Skin epidermis (tissue), 12 donors: Measurements from ENCODE around the gene EPB41L4A.
A peak's percentile ranks its signal among the peaks of the same experiment; 100 is the strongest.

Experiments
- H3K27ac ChIP-seq, 21 experiments: fragments of 200-600 bp; sonication (generic) in 11 of 21; one replicate each; pipeline ENCODE4 v1.5.0; 2020; ENCODE audit warnings: mild to moderate bottlenecking in 3 of 21, inconsistent platforms in 2 of 21, moderate library complexity in 2 of 21
- H3K4me3 ChIP-seq, 7 experiments: fragments of 200-600 bp; sonication (generic) in 2 of 7; one replicate each; pipeline ENCODE4 v1.5.0; 2020; ENCODE audit warnings: inconsistent platforms in 2 of 7, mild to moderate bottlenecking in 2 of 7, moderate library complexity in 1 of 7

The EPB41L4A gene

DNA sequence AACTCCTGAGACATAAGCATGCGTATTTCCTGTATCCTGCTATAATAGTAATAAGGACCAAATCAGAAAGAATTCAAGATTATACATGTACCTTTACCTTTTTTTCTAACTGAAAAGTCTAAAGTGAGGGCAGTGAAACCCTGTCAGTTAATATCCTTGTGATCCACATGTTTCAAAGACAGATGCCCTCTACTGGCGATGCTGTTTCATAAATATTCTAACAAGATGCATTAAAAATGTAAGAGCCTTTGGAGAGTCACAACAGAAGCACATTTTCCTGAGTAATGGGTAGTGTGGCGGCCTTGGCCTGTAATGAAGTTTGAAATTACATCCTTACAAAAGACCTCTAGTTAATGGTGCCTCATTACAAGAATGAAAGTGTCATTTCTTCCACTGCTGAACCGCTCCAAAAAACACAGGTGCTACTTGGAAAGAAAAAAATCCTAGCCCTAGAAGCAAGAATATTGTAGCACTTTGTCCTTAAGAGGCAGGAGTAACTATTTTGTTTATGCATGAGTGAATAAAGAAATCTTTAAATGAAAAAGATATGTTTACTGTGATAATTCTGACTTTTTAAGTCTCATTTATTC lies 232.6 kb downstream of the EPB41L4A start:
- no peak overlapping the region for H3K27ac ChIP-seq
- no peak overlapping the region for H3K4me3 ChIP-seq

DNA sequence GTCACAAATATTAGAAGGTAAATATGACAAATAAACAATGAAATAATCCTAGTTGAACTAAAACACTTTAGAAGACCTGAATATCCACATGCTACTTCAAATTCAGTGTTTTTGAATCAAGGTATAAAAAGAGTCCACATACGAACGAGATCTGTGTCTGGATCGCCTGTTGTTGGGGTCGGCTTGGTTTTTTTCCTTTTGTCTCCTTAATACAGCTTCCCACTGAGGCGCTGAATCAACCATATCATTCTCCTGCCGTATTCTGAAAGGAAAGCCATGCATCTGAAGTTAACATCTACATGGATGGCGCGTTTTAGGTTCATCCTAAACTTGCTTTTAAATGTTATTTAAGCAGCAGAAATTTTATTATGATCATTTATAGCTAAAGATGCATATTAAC lies 235.2 kb downstream of the EPB41L4A start:
- Histone ChIP-seq H3K27ac (no peak overlapping the region), H3K4me3 (no peak overlapping the region)

DNA sequence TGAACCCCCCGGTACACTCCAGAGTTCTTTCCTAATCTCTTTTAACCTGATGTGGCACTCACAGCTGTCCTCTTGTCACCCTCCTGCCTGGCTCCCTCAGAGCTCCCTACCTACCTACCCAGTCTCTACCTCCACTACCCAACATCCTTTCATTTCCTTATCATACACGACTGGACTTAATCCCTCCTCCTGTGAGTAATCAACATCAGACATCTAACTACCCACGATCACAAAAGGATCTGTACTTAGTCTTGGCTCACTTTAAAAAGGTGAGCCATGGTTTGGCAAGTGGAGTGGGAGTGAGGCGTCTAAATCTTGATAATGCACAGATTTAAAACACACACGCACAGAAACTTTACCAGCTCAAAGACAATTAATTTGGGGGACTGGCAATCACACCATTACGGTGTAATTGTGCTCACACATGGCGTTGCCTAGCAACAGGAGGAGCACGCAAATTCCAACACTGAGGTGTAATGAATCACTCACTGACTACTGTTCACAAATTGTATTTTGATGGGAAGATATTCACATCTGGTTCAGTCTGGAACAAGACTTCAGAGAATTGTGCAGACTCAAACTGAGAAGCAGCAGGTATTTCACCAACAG lies 235.9 kb downstream of the EPB41L4A start:
- peak overlapping the region in 2 of 21 experiments; percentile 17 to 52 for H3K27ac ChIP-seq
- no peak overlapping the region for H3K4me3 ChIP-seq

DNA sequence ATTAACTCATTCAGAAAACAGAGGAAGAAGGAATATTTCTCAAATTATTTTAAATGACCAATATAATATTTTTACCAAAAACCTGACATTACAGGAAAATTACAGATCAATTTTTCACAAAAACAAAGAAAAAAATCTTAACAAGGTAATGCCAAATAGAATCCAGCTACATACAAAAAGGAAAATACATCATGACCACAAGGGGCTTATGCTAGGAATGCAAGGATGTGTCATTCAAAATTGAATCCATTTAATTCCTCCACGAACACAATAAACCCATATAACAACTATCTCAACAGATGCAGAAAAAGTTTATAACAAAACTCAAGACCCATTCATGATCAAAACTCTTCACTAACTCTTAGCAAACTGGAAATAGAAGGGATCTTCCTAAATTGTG lies 239.8 kb downstream of the EPB41L4A start:
- no peak overlapping the region for H3K4me3 ChIP-seq
- no peak overlapping the region for H3K27ac ChIP-seq

DNA sequence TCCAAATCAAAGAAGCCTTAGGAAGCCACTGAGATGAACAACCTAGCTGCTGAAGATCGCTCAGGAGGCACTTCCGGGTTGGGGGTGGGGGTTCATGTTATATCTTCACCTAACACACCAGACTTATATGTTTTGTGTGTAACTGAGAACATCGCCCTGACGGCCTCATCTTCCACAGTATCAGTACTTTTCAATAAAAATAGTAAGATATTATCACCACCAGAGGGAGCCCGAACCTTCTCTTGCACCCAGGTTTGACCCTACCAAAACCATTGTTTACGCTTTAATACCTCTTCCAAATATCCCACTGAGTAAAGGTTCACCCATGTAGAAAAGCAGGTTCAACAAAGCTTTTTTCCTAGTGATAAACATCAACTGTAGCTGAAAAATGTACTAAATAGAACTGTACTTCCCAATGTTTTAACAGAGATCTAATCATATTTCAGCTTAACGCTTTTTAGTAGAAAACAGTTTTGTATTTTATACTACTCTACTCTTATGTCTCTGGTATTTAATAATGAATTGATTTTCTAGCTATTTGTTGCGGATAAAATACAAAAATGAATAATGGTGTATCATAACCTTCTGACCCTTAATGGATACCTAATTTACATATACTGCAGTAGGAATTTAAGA lies 244.0 kb downstream of the EPB41L4A start:
- no peak overlapping the region for H3K27ac ChIP-seq
- H3K4me3 ChIP-seq: no peak overlapping the region

DNA sequence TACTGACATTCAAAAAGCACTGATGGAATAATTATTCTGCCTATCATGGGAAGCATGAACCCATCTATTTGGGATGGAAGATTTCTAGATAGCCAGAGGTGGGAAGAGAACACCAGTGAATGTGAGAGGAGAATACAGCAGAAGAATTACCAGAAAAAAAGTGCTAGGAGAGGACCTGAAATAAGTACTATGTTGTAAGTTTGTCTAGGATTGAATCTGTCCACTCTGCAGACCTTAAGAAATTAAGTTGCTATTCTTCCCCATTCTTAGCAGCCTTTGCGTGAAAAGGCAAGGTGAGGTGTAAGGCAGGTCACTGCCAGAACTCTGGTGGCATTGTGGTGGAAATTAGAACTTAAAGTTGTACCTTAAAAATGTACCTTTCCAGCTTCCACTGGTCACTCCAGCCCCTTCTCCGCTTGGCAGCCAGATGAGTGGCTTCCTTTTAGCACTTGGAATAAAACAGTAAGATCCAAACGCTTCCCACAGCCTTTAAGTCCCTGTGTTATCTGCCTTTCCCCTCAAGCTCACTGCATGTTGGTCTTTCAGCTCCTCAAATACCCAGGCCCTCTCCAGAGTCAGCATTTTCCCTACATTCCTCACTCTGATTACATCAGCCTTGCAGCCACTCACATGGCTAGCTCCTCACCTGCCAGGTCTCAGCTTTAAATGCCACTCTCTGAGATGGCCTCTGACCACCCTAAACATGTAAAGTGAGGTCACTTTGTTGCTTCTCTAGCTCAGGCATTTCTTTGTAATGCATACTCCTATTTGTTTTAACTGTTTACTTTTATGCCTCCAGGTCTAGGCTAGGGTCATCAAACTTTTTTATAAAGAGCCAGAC lies 253.0 kb downstream of the EPB41L4A start:
- no peak overlapping the region for H3K27ac ChIP-seq

DNA sequence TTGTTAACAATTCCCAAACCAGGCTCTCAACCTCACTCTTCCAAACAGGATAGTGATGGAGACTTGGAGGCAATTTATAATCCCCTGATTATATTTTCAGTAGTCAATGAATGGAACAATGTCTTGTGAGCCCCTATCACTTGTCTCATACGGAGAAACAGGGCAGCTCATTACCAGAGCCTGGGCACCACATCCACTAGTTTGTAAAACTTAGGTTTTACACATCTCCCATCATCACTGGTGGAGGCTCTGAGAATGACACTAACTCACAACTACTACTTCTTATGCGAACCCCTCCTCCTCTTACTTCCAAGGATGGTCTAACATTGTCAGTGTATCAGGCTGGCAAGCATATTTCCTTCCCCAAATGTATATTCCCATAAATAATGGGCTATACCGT lies 253.7 kb downstream of the EPB41L4A start:
- Histone ChIP-seq H3K27ac (no peak overlapping the region), H3K4me3 (no peak overlapping the region)

More for the DNA sequence above, 253.0 kb downstream of the EPB41L4A start:
- H3K4me3 ChIP-seq: no peak overlapping the region

DNA sequence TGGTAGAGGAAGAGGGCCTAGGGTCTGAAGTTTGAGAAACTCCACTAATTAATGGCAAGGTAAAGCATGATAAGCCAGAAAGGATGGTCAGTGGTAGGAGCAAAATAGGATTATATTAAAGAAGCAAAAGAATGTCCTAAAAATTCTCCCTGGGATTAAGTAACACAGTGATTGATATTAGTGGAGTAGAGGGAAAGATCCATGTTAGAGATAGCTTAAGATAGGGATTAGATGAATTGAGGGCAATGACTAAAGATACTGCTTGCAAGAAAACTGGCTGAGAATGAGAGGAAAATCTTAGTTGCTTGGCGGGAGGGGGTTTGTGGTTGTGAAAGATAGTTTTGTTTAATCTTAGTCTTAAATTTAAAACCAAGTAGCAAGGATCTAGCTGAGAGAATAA lies 255.6 kb downstream of the EPB41L4A start:
- H3K27ac ChIP-seq: no peak overlapping the region
- no peak overlapping the region for H3K4me3 ChIP-seq

DNA sequence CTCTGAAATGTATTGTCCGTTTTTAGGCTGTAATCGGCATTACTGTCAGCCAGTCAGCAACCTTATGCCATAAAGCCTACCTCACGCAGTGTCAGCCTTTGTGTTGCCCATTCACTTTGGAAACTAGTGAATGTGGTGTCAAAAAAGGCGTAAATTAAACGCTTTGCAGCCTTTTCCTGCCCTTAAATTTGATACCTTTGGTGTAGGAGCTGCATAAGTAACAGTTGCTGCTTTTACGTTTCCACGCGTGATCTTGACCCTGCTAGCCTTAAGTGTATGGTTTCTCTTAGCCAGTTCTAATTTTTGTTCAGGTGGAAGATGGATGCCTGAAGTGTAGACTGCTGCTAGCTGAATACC lies 257.7 kb downstream of the EPB41L4A start:
- H3K27ac ChIP-seq: peak overlapping the region in 19 of 21 experiments; percentile 79 to 94 (median 88)
- H3K4me3 ChIP-seq: peak overlapping the region; percentile 63 to 94 (median 81)

DNA sequence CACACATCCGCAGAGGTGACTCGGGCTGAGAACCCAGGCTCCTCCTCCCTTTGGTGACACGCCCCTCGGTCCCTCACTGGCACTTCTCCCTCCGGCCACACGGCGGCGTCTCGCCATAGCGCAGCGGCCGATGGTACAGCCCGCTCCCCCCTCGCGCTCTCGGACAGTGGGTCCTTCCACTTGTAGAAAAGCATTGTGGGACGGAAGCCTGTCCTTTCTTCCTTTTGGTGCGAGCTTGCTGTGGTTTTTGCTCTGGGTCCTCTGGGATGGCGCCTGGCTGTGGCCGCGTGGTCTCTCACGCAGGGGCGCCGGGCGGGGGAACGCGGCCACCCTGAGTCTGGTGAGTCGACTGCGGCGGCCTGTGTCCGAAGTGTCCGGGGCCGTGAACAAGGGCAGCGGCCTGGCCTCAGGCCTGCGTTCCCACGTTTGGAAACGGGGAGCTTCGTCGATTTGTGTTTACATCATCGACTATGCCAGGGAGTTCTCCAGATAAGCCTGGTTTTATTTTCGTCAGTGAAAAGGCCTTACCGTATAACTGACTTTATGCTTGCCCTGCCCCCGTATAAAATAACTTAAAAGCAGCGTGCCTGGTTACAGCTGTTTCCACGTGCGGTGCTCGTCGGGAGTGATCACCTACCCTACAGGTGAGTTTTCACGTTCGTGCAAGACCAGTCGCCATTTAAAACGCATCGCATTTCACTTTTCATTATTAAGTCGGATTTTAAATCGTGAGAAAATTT lies 258.3 kb downstream of the EPB41L4A start:
- H3K4me3 ChIP-seq: peak overlapping the region; percentile 63 to 94 (median 81)
- H3K27ac ChIP-seq: peak overlapping the region; percentile 57 to 94 (median 88)

DNA sequence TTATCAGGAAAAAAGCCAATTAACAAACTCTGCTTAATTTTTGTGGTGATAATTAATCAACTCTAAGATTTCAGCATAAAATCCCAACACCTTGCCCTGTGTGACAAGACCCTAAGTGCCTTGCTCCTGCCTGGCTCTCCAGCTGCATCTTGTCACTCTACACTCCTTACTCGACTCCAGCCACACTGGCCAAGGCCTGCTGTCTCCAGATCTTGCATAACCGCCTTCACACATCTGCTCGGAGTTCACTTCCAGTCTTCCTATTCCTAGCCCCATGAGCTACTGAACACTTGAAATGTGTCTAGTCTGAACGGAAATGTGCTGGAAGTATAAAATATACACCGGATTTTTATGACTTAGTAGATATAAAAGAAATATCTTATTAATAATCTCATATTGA lies 259.6 kb downstream of the EPB41L4A start:
- Histone ChIP-seq H3K27ac (no peak overlapping the region), H3K4me3 (no peak overlapping the region)

DNA sequence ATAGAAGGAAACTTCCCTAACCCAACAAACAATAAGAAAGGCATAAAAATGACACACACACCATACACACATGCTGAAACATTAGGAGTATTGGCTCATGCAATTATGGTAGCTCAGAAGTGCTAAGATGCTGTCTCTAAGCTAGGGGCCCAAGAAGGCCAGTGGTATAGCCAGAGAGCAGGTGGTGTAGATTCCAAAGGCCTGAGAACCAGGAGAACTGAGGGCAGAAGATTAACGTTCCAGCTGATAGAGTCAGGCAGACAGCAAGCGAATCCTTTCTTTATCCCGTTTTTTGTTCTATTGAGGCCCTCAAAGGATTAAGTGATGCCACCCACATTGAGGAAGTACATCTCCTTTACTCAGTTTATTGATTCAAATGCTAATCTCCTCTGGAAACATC lies 262.9 kb downstream of the EPB41L4A start:
- Histone ChIP-seq H3K27ac (no peak overlapping the region), H3K4me3 (no peak overlapping the region)

DNA sequence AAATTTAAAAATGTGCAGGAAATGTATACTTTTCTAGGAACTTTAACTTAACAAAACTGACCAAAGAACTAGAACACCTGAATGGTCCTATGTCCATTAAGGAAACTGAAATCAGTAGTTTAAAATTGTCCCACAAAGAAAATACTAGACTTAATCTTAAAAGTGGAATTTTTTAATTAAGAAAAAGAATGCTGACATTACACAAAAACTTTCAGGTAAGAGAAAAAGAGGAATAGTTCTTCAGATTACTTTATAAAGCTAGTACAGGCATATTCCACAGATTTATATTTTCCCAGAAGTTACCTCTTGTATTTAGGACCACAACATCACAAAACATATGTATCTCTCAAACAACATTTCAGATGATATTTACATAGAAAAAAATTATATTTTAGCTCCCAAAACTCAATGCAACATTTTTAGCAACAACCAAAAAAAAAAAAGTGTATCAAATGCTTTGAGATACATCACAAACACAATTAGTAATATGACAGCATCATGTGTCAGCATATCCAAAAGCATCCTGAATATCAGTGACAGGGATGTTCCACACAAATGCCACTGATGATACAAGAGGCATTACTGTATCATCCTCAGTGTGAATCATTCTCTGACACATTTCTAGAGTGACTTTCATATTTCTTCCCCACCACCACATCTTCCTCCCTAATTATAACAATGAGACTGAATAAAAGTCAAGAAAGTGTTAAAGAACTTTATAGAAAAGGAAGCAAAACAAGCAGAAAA lies 264.0 kb downstream of the EPB41L4A start:
- Histone ChIP-seq H3K4me3 (no peak overlapping the region), H3K27ac (no peak overlapping the region)

DNA sequence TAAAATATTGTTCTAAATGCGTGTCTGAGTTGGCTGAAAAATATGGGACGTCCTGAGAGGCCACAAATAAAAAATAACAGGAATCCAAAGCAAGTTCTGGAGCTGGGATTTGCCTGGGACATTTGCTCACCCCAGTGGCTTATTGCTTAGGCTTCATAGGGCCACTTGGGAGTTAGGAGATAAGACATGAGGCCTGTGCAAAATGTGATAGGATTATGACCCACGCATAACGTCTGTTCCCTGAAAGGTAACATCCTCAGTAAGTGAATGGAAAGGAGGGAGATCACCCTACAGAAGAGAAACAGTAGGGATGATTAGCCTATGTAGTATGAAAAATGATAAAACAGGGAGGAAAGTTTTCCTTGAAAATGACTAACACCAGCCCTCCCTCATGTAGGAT lies 269.4 kb downstream of the EPB41L4A start:
- Histone ChIP-seq H3K4me3 (no peak overlapping the region), H3K27ac (no peak overlapping the region)

DNA sequence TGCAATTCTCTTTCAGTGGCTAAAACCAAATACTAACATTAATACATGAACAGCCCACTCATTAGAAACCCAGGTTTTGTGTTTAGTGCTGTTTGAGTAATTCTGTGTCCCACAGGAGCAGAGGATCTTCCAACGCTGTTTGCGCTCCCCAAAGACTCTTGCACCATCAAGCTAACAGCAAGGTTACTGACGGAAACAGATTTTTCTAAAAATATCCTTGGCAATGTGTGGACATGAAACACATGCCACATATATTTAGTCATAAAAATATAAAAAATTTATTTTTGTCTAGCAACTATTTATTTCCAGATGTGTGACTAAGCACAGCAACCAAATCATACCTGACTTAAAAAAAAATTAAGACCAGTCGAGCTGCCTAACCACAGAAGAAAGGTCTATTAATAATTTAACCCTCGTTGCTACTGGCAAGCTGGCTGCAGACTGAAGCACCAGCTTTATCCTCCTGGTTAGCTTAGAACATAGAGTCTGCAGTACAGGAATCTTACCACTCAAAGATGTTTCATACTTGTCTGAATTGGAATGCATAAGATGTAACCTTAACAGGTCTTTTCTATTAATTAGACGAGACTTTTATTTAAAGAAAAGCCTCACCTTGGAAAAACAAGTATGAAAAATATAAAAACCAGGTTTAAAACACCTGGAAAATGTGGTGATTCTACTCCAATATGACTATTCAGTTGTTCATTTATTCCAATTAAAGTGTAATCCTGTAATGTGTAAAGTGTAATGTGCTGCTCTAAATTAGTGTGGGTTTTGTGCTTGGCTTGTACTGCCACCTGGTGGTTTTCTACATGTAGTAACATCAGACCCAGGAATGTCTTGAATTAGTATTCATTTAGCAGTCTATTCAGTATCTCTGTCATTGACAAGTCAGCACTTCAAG lies 272.5 kb downstream of the EPB41L4A start:
- Histone ChIP-seq H3K27ac (peak overlapping the region in 2 of 21 experiments; percentile 4 to 33), H3K4me3 (no peak overlapping the region)

DNA sequence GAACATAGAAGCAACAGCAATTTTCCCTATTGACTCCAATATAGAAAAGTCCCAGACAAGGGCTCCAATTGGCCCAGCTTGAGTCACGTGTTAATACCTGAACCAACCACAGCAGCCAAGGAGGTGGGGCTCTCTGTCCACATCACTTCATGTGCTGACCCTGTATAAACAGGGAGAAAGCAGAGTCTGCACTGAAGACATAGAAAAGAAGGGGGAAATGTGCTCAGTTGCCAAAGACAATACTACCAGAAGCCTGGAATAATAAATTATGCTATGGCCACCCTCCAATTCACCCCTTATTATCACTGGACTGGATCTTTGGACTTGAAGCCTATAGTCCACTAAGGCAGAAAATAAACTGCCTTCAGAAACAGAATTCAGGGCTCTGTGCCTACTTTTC lies 275.4 kb downstream of the EPB41L4A start:
- no peak overlapping the region for H3K4me3 ChIP-seq

DNA sequence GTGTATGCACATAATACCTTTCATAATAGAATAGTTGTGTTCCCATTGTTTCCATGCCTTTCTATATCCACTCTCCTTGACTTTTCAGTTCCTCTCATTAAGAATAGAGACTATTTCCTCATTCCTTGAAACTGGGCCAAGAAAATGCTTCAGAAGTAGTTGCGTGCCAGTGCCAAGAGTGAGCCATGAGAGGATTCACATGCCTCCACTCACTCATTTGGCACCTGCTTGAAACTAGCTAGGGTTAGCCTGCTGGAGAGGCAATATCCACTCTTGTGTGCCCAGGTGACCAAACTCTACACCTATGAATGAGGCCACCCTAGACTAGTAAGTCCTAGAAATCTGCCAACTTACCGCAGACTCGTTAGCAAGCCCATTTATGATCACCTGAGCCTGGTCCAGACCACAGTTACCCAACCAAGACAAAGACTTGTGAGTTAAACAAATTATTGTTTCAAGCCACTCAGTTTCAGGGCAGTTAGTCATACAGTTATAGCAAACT lies 276.3 kb downstream of the EPB41L4A start:
- H3K4me3 ChIP-seq: no peak overlapping the region
- no peak overlapping the region for H3K27ac ChIP-seq

More for the DNA sequence above, 275.4 kb downstream of the EPB41L4A start:
- no peak overlapping the region for H3K27ac ChIP-seq

DNA sequence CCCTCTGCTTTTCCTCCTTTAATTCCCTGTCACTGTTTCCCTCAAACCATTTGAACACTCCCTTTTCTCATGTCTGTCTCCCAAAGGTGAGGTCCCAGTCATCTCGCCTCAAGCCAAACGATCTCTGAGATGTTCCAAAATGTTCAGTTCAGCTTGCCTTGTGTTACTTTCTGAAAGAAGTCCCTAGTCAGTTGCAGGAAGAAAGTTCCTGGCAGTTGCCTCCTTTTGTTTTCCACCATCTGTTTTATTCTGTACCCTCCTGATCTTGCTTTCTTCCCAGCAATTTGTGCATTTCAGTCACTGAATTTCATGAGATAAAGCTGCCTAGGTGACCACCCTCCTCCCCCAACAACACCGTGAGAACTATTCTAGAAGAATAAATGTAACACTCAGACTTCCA lies 277.5 kb downstream of the EPB41L4A start:
- H3K4me3 ChIP-seq: no peak overlapping the region

More for the DNA sequence above, 277.5 kb downstream of the EPB41L4A start:
- no peak overlapping the region for H3K27ac ChIP-seq
